AG10803 (cell line): Measurements from ENCODE around the gene CYP26C1.
"Not testable (repeated sequence)": the region's sequence is repeated elsewhere in the genome, so short reads cannot be mapped to it uniquely, and the experiment has no call there.

ENCODE experiments used
- DNase-seq: peaks from one replicate; pipeline ENCODE4 v3.0.0; 2010; ENCODE audit warnings: low read depth
- H3K4me3 ChIP-seq: 2 replicates; pipeline ENCODE4 v1.5.1; 2011; ENCODE audit warnings: mild to moderate bottlenecking, low read length, control low read depth
- TF ChIP-seq, protein P1 (sequence below): conservative IDR thresholded peaks from 2 replicates; pipeline ENCODE4 v1.5.1; 2011; ENCODE audit warnings: mild to moderate bottlenecking, low read length, control low read depth, inconsistent platforms

The CYP26C1 gene

DNA sequence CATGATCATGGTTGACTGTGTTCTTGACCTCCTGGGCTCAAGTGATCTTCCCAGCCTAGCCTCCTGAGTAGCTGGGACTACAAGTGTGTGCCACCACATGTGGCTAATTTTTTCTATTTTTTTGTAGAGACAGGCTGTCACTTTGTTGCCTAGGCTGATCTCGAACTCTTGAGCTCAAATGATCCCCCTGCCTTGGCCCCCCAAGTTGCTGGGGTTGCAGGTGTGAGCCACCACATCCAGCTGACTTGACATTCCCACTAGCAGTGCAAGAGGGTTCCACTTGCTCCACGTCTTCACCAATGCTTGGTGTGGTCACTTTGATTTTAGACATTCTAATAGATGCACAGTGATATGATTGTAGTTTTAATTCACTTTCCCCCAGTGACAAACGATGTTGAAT lies 38.2 kb downstream of the CYP26C1 start:
- TF ChIP-seq, protein P1, sequence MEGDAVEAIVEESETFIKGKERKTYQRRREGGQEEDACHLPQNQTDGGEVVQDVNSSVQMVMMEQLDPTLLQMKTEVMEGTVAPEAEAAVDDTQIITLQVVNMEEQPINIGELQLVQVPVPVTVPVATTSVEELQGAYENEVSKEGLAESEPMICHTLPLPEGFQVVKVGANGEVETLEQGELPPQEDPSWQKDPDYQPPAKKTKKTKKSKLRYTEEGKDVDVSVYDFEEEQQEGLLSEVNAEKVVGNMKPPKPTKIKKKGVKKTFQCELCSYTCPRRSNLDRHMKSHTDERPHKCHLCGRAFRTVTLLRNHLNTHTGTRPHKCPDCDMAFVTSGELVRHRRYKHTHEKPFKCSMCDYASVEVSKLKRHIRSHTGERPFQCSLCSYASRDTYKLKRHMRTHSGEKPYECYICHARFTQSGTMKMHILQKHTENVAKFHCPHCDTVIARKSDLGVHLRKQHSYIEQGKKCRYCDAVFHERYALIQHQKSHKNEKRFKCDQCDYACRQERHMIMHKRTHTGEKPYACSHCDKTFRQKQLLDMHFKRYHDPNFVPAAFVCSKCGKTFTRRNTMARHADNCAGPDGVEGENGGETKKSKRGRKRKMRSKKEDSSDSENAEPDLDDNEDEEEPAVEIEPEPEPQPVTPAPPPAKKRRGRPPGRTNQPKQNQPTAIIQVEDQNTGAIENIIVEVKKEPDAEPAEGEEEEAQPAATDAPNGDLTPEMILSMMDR: no peak
- no peak overlapping the region for H3K4me3 ChIP-seq
- no peak for DNase-seq

DNA sequence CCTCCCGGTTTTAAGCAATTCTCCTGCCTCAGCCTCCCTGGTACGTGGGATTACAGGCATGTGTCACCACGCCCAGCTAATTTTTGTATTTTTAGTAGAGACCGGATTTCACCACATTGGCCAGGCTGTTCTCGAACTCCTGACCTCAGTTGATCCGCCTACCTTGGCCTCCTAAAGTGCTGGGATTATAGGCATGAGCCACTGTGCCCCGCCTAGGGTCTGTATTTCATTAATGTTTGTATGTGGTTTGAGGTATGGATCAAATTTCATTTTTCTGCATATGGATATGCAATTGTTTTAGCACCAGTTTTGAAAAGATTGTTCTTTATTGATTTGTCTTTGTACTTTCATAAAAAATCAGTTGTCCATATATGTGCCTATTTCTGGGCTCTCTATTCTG lies 39.1 kb downstream of the CYP26C1 start:
- DNase-seq: no peak
- H3K4me3 ChIP-seq: no peak overlapping the region
- TF ChIP-seq, protein P1: no peak

DNA sequence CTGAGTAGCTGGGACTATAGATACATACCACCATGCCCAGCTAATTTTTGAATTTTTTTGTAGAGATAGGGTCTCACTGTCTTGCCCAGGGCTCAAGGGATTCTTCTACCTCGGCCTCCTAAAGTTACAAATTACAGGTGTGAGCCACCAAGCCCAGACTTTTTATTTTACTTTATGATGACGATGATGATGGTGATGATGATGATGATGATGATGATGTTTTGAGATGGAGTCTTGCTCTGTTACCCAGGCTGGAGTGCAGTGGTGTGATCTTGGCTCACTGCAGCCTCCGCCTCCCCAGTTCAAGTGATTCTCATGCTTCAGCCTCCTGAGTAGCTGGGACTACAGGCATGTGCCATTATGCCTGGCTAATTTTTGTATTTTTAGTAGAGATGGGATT lies 40.5 kb downstream of the CYP26C1 start:
- DNase-seq, H3K4me3 ChIP-seq: not testable (repeated sequence)

DNA sequence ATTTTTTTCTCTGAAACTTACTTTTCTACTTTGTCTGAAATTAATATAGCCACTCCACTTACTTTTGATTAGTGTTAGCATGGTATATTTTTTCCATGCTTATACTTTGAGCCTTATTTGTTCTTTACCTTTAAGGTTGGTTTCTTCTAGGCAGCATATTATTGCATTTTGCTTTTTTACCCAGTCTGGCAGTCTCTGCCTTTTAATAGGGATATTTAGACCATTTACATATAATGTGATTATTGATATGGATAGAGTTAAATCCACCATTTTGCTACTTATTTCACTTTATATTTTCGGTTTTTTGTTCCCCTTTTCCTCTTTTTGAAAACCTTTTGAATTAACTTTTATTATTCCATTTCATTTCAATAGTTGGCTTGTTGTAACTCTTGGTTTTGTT lies 43.4 kb downstream of the CYP26C1 start:
- H3K4me3 ChIP-seq: no peak overlapping the region
- TF ChIP-seq, protein P1: no peak
- no peak for DNase-seq

DNA sequence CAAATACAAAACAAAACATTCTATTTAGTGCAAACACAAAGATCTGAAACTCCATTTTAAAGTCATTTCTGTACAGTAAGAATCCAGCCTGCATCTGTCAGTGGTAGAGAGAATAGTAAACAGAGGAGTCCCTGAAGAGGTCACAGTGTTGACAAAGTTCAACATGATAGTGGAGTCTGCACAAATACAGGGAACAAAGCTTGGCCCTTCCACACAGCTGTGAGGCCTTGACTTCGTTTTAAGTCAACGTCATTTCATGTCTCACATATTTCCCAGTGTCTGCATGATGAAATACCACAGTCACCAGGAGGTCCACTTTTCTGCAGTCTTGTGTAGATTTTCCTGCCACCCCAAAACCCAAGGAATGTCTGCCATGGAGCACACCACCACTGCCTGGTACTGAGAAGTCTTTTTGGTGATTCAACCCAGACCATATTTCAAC lies 46.1 kb downstream of the CYP26C1 start:
- DNase-seq: peak; percentile 81
- TF ChIP-seq, protein P1: no peak
- H3K4me3 ChIP-seq: no peak overlapping the region

DNA sequence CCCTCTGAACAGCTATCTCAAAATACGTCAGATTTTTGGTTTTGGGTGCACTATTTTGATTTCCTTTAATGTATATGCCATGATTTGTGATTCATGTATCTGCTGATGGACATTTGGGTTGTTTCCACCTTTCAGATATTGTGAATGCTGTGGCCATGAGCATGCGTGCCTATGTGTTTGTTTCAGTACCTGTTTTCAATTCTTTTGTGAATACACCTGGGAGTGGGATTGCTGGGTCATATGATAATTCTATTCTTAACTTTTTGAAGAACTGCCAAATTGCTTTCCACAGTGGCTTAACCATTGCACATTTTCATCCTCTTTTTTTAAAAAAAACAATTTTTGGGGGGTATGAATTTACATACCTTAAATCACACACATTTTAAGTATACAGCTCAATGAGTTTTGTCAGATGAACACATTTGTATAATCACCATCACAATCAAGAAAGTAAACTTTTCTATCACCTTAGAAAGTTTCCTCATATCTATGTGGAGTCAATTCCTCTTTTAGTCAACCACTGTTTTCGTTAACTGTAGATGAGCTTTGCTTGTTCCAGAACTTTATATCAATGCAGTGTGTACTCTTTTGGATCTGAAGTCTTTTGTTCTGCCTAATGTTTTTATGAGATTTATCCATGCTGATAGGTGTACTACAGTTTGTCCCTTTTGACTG lies 50.0 kb downstream of the CYP26C1 start:
- TF ChIP-seq, protein P1: no peak
- no peak overlapping the region for H3K4me3 ChIP-seq
- no peak for DNase-seq

DNA sequence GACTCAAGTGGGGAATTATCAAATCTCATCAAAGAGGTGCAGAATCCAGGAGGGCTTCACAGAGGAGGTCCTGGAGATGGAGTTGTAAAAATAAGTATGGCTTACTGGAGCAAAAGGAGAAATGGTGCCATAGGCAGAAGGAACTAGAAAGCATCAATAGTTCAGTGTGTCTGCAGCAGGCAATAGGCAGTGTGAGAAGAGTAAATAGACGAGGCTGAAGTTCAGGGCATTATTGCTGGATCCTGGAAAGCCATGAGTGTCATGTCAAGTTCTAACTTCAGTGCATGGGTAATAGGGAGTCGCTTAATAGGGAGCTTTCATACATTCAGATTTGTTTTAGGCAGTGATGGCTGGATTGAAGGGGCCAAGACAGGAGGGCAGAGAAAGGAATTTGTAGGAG lies 52.4 kb downstream of the CYP26C1 start:
- TF ChIP-seq, protein P1: no peak
- DNase-seq: no peak
- no peak overlapping the region for H3K4me3 ChIP-seq
